NCI-H2107 treated with DMSO at 0.1 percent for 48 hours (cell line): ENCODE measurements around the gene PROKR1.

Experiments used
- DNase-seq: peaks from one replicate; lab custom pipeline; 2025; ENCODE audit not compliant: unreplicated experiment; lab: John Stamatoyannopoulos, UW

Gene PROKR1

GRCh38 chr2:68695971-68696370 lies 52.6 kb downstream of the PROKR1 start:
- DNase-seq: no peak

GRCh38 chr2:68696554-68696953 lies 53.2 kb downstream of the PROKR1 start:
- DNase-seq: no peak

GRCh38 chr2:68698567-68699377 lies 55.4 kb downstream of the PROKR1 start:
- DNase-seq: peak; percentile 90

GRCh38 chr2:68700560-68700959 lies 57.2 kb downstream of the PROKR1 start:
- no peak for DNase-seq

- DNase-seq: no peak
These were observed 63.3 kb downstream of the PROKR1 start for GRCh38 chr2:68706637-68707036.
